Stimulated activated CD8-positive, alpha-beta memory T cell treated with anti-CD3 and anti-CD28 coated beads, Interleukin-12 subunit alpha, Interleukin-12 subunit beta, amount 100 ng/mL, for 24 hours (primary cell): ENCODE measurements around the gene PAK4.
"Not testable (repeated sequence)": the region's sequence is repeated elsewhere in the genome, so short reads cannot be mapped to it uniquely, and the experiment has no call there.

Source experiments
- DNase-seq: peaks from one replicate; pipeline ENCODE4 v3.0.0-alpha.2; 2020; ENCODE audit errors: extremely low read depth

Gene PAK4

DNA sequence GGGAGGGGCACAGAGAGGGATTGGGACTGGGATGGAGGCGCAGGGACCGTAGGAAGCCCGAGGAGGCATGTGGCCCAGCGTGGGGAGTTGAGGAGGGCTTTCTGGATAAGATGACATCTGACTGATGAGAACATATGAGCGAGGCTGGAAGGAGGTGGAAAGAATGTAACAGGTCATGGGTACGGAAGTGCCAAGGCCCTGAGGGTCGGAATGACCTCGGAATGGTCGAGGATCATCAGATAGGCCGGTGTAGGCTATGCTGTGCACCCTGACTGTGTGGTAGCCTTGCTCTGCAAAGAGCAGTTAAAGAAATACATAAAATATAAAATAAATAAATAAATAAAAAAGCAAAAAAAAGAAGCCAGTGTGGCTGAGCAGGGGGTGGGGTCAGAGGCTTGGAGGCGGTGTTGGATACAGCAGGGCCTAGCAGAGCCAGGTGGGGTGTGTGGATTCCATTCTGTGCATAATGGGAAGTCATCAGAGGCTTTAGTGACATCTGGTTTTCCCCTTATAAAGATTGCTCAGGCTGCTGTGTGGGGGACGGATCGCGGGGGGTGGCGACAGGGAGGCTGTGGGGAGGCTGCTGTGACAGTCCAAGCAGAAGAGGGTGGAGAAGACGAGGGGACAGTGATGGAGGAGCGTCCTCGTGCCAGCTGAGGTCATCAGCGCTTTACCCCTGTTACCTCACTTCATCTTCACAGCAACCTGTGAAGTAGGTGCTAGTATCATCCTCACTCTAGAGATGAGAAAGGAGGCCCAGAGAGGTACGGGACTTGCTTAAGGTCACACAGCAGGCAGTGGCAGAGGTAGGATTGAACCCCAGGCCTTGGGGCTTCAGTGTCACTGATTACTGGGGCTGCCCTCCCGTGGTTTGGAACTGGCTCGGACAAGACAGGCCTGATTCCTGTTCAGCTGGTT, 5.0 kb downstream of the PAK4 start:
- no peak for DNase-seq

DNA sequence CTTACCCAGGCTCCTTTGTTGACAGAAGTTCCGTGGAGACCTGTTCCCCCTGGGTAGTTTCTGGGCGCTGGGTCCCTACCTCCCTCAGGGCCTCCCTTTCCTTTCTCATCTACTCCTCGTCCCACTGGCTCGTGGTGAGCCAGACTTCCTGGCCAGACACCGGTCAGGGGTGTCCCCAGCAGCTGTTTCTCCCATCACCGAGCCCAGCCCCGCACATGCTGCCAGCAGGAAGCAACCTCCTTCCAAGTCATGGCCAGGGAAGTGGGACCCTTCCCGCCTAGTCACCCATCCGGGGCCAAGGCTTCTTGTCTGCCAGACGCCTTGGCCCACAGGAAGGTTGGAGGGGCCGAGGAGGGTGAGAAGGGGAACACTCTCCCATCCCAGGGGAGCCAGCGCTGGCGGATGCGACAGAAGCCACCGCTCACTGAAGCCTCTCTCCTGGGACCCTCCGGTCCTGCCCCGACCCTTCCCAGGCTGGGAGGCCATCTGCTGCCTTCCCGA, 5.7 kb downstream of the PAK4 start:
- DNase-seq: no peak

GRCh38 chr19:39132344-39132969, 6.9 kb downstream of the PAK4 start:
- no peak for DNase-seq

GRCh38 chr19:39133431-39134270, 8.1 kb downstream of the PAK4 start:
- DNase-seq: no peak

GRCh38 chr19:39135701-39136100, 10.1 kb downstream of the PAK4 start:
- DNase-seq: no peak

GRCh38 chr19:39136225-39136940, 10.8 kb downstream of the PAK4 start:
- no peak for DNase-seq

- no peak for DNase-seq
These were observed 11.5 kb downstream of the PAK4 start for GRCh38 chr19:39137131-39137530.

GRCh38 chr19:39138221-39139211, 12.9 kb downstream of the PAK4 start:
- DNase-seq: no peak

DNA sequence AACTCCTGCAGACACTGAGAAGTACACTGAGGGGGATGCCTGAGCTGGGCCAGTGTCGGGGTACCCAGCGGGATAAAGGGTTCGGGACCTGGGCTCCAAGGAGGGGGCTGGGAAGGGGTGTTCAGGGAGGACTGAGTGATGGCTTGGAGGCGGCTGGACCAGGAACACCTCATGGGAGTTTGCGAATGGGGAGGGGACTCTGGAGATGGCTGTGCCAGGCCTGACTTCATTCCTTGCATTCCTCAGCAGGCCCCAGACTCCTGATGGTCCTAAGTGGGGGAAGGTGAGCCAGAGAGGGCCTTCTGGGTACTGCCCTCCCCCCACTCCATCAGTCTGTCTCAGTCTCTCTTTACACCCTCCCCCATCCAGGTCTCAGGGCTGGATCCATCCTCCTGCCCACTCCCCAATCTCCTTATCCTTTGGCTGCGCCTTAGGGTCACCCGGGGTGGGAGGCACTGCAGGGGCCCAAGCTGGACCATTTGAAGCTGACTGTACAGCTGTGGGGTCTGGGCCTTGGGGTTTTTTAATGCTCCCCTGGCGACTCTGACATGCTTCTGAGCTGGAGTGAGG, 13.8 kb downstream of the PAK4 start:
- no peak for DNase-seq

- no peak for DNase-seq
These were observed 14.4 kb downstream of the PAK4 start for GRCh38 chr19:39139971-39140453.

GRCh38 chr19:39140594-39140993, 15.0 kb downstream of the PAK4 start:
- DNase-seq: no peak

DNA sequence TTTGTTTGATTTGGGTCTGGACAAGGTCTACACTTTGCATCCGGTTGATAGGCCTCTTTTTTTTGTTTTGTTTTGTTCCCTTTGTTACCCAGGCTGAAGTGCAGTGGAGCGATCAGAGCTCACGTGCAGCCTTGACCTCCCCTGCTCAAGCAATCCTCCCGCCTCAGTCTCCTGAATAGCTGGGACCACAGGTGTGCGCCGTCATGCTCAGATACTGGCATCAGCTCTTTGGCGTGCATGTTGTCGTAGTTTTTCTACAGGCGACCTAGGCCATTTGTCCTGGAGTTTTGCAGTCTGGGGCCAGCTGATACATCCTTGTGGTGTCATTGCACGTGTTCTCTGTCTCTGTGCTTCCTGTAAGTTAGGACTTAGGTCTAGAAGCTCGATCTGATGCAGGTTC, 16.3 kb downstream of the PAK4 start:
- DNase-seq: no peak

- no peak for DNase-seq
These were observed 17.0 kb downstream of the PAK4 start for GRCh38 chr19:39142630-39143029.

DNA sequence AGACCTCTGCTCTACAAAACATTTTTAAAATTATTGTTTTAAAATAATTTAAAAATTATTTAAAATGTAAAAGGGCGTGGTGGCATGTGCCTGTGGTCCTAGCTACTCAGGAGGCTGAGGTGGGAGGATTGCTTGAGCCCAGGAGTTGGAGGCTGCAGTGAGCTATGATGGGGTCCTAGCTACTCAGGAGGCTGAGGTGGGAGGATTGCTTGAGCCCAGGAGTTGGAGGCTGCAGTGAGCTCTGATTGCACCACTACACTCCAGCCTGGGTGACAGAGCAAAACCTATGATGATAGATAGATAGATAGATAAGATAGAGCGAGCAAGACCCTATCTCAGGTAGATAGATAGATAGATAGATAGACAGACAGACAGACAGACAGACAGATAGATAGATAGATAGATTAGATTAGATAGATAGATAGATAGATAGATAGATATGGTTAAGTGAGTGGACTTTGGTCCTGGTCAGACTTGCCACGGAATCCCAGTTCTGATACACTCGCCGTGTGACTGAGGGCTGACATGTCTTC, 18.2 kb downstream of the PAK4 start:
- DNase-seq: not testable (repeated sequence)

DNA sequence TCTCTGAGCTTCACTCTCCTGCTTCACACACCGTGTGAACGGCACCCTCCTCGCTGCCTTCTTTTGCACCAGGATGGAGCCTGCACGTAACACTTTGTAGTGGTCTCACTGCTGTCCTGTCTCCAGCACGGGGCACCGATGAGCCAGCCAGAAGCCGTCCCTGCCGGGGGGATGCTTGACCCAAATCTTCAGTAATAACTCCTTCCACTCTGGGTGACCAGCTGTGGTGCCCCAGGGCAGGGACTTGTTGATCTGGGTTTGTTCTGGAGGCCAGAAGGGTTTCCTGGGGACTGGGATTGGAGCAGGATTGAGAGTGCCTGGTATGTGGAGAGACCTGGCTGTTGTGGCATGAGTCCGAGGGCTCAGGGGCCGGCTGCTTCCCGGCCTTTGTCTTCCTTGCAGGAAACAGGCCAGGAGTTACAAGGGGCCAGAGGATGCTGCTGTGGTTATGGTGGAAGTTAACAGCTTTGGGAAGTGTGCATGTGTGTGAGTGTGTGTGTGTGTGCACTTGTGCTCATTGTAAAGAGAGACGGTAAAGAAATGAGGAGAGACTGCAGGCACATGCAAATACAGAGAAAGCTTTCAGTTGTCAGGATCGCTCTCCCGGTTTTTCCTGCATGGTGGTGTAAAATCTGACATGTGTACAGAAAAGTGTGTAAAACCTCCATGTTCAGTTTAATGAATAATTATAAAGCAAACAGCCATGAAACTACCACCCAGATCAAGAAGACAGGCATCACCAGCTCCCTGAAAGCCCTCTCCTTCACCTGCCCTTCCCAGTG, 18.9 kb downstream of the PAK4 start:
- DNase-seq: no peak

GRCh38 chr19:39145180-39145953, 19.8 kb downstream of the PAK4 start:
- no peak for DNase-seq

DNA sequence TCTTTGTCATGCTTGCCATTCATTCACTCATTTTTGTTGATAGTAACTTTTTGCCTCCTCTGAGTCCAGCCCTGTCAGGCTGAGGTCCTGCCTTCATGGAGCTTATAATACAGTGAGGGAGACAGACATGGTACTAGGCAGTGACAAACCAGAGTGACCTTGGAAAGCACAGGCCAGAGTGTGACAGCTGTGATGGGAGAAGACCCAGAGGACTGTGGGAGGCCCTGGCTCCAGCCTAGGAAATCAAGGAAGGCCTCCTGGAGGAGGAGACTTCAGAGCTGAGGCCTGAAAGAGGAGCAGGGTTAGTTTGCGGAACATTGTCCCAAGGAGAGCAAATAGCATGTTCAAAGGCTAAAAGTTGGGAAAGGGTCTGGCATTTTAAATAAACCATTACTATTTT, 20.5 kb downstream of the PAK4 start:
- DNase-seq: no peak
